ENCODE data around the gene GSG1L.
"Not testable (repeated sequence)": the region's sequence is repeated elsewhere in the genome, so short reads cannot be mapped to it uniquely, and the experiment has no call there.

GSG1L gene

DNA sequence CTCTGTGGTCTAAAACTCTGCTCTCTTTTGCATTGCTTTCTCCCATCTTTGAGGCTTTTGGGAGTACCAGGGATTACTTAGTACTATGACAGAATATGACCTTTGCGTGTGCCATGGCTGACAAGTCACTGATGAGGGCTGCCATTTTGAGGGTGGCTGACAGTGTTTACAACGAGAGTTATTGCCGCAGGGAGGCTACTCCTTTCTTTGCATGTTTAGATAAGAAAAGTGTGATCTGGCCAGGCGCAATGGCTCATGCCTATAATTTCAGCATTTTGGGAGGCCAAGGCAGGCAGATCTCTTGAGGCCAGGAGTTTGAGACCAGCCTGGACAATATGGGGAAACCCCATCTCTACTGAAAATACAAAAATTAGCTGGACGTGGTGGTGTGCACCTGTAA lies 77.5 kb downstream of the GSG1L start:
- no peak overlapping the region for H3K4me3 ChIP-seq (ENCODE audit: low read depth, low read length)
- TF ChIP-seq, protein P1, sequence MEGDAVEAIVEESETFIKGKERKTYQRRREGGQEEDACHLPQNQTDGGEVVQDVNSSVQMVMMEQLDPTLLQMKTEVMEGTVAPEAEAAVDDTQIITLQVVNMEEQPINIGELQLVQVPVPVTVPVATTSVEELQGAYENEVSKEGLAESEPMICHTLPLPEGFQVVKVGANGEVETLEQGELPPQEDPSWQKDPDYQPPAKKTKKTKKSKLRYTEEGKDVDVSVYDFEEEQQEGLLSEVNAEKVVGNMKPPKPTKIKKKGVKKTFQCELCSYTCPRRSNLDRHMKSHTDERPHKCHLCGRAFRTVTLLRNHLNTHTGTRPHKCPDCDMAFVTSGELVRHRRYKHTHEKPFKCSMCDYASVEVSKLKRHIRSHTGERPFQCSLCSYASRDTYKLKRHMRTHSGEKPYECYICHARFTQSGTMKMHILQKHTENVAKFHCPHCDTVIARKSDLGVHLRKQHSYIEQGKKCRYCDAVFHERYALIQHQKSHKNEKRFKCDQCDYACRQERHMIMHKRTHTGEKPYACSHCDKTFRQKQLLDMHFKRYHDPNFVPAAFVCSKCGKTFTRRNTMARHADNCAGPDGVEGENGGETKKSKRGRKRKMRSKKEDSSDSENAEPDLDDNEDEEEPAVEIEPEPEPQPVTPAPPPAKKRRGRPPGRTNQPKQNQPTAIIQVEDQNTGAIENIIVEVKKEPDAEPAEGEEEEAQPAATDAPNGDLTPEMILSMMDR (IDR thresholded peaks at IDR 0.05; ENCODE audit: control insufficient read depth, extremely low read depth, insufficient read depth): no peak
- no peak for DNase-seq (ENCODE audit: low read depth)

GRCh38 chr16:27984121-27984520 lies 79.4 kb downstream of the GSG1L start:
- no peak for DNase-seq (ENCODE audit: low read depth)
- TF ChIP-seq, protein P1 (IDR thresholded peaks at IDR 0.05; ENCODE audit: control insufficient read depth, extremely low read depth, insufficient read depth): no peak
- H3K4me3 ChIP-seq (ENCODE audit: low read depth, low read length): no peak overlapping the region

GRCh38 chr16:27983244-27983643 lies 80.3 kb downstream of the GSG1L start:
- no peak overlapping the region for H3K4me3 ChIP-seq (ENCODE audit: low read depth, low read length)
- DNase-seq (ENCODE audit: low read depth): no peak
- TF ChIP-seq, protein P1 (IDR thresholded peaks at IDR 0.05; ENCODE audit: control insufficient read depth, extremely low read depth, insufficient read depth): no peak

- TF ChIP-seq, protein P1 (IDR thresholded peaks at IDR 0.05; ENCODE audit: control insufficient read depth, extremely low read depth, insufficient read depth): no peak
- no peak for DNase-seq (ENCODE audit: low read depth)
- no peak overlapping the region for H3K4me3 ChIP-seq (ENCODE audit: low read depth, low read length)
Observed at GRCh38 chr16:27982184-27982583, 81.3 kb downstream of the GSG1L start.

GRCh38 chr16:27980919-27981700 lies 82.4 kb downstream of the GSG1L start:
- TF ChIP-seq, protein P1 (IDR thresholded peaks at IDR 0.05; ENCODE audit: control insufficient read depth, extremely low read depth, insufficient read depth): no peak
- no peak overlapping the region for H3K4me3 ChIP-seq (ENCODE audit: low read depth, low read length)
- DNase-seq (ENCODE audit: low read depth): no peak

- no peak overlapping the region for H3K4me3 ChIP-seq (ENCODE audit: low read depth, low read length)
- no peak for DNase-seq (ENCODE audit: low read depth)
- TF ChIP-seq, protein P1 (IDR thresholded peaks at IDR 0.05; ENCODE audit: control insufficient read depth, extremely low read depth, insufficient read depth): no peak
Observed at GRCh38 chr16:27980076-27980775, 83.3 kb downstream of the GSG1L start.

DNA sequence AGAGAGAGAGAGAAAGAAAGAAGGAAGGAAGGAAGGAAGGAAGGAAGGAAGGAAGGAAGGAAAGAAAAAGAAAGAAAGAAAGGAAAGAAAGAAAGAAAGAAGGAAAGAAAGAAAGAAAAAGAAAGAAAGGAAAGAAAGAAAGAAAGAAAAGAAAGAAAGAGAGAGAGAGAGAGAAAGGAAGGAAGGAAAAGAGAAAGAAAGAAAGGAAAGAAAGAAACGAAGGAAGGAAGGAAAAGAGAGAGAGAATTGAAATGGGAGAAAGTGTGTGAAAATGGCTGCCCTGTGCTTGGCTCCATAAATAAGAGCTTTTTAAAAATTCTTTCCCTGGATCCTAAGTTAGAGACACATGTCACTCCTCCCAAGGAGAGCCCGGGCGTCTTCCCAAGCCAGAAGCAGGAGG lies 83.8 kb downstream of the GSG1L start:
- not testable (repeated sequence) for DNase-seq (ENCODE audit: low read depth); H3K4me3 ChIP-seq (ENCODE audit: low read depth, low read length)
